Measurements from ENCODE around the gene AMBRA1.

DNA sequence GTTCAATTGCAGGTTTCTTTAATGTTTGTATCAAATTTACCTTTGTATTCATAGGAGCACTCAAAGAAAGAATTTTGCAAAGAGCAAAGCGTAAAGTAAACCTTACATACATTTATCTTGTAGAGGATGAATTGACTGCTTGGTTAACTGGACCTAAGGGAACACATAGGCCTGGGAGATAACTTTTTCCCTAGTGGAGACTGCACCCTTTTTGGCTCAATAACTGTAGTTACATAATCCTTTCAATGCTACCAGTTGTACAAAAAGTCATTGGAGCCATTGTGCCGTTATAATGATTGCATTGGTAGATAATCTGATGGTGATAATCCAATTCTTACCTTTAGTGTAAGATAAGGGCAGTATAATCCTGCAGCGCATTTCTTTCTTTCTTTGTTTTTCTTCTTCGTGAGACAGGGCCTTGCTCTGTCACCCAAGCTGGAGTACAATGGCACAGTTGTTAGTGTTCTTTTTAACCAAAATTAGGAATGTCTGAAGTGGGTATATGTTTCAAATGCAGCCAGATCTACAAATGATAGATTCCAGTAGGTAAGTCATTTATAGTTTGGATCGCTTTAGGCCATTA is 41.8 kb upstream of the AMBRA1 start:
- TF ChIP-seq CTCF (IDR thresholded peaks at IDR 0.05), result no peak
- no peak for TF ChIP-seq POLR2A (IDR thresholded peaks at IDR 0.05)
